ENCODE results near the gene PARD6A. TPM values are rescaled to one million over a fixed set of nuclear protein-coding genes. Genes with fewer than 3 reads are reported as not detected.

The PARD6A gene
- total and polyA plus RNA-seq, 2 of the 4 experiments (the other 2 are of a cell fraction): 0.36 to 0.55 TPM

- H2BK20ac ChIP-seq (ENCODE audit: low read depth, low read length): no peak overlapping the region
- H2BK15ac ChIP-seq (ENCODE audit: low read depth, low read length): no peak overlapping the region
- no peak overlapping the region for H3K9ac ChIP-seq (ENCODE audit: low read depth, low read length)
- no peak for DNase-seq
- no peak overlapping the region for H3K56ac ChIP-seq (ENCODE audit: extremely low read depth, insufficient read depth, low read length)
- H2BK120ac ChIP-seq (ENCODE audit: low read depth, low read length): no peak overlapping the region
- CTCF ChIA-PET: no interaction called here
- no peak overlapping the region for H4K8ac ChIP-seq (ENCODE audit: low read depth in 2 of 2, low read length in 2 of 2)
- no peak overlapping the region for H2AK5ac ChIP-seq (ENCODE audit: low read depth, low read length)
- no peak overlapping the region for H3K4me3 ChIP-seq (ENCODE audit: insufficient read depth, low read depth, low read length)
- H3K23ac ChIP-seq (ENCODE audit: low read depth, low read length): no peak overlapping the region
- no peak overlapping the region for H4K91ac ChIP-seq (ENCODE audit: insufficient read depth, low read depth, low read length)
- H3K14ac ChIP-seq (replicated peaks; ENCODE audit: low read depth, low read length): no peak overlapping the region
- TF ChIP-seq BHLHE40 (IDR thresholded peaks at IDR 0.05; ENCODE audit: low read depth, low read length): no peak
- TF ChIP-seq ELK1 (IDR thresholded peaks at IDR 0.05; ENCODE audit: borderline replicate concordance, low read depth, low read length): no peak
- no peak for TF ChIP-seq MXI1 (IDR thresholded peaks at IDR 0.05; ENCODE audit: borderline replicate concordance, low read depth, low read length)
- no peak for TF ChIP-seq MAFK (IDR thresholded peaks at IDR 0.05; ENCODE audit: low read depth, low read length)
- TF ChIP-seq RAD21 (IDR thresholded peaks at IDR 0.05; ENCODE audit: low read length): no peak
- no peak for TF ChIP-seq CTCF (conservative IDR thresholded peaks at IDR 0.05; ENCODE audit: low read depth, low read length)
- in situ Hi-C loops (cut with MboI; ENCODE audit: low sequenced_read_pairs): no loop called here
- no CpG with 5 or more reads among the region's 2 CpGs for WGBS, 2 experiments (ENCODE audit: extremely low coverage in 2 of 2, insufficient read length in 1 of 2)
- no TSS peak for BruUV-seq (replicated peaks)
- H3K4me2 ChIP-seq (ENCODE audit: low read depth, low read length): no peak overlapping the region
- H3K4me1 ChIP-seq (ENCODE audit: control insufficient read depth, insufficient read depth, low read length): peaks cover 4% of the 10 kb centered on the region; the same call in 1 of the 2 replicates
- no peaks in the 10 kb centered on the region for H3K27me3 ChIP-seq (ENCODE audit: control insufficient read depth, insufficient read depth, low read length)
- intact Hi-C loops (cut with micrococcal nuclease): no loop called here
- dilution Hi-C loops (cut with HindIII; ENCODE audit: low sequenced_read_pairs, unreplicated experiment): no loop called here
- H3K9me1 ChIP-seq (ENCODE audit: insufficient read depth, low read length): peaks cover 4% of the 10 kb centered on the region
- H2BK5ac ChIP-seq (ENCODE audit: low read depth, low read length, poor library complexity, severe bottlenecking): no peak overlapping the region
- no peaks in the 10 kb centered on the region for H3K9me3 ChIP-seq (ENCODE audit: control insufficient read depth, insufficient read depth, low read length)
- POLR2A ChIA-PET (ENCODE audit: unreplicated experiment): no interaction called here
- H3K4ac ChIP-seq (ENCODE audit: low read depth, low read length): no peak overlapping the region
- H3K18ac ChIP-seq (ENCODE audit: low read depth, low read length): no peak overlapping the region
- H3K27ac ChIP-seq (ENCODE audit: insufficient read depth, low read length): no peak overlapping the region
- no peak overlapping the region for H2AK9ac ChIP-seq (replicated peaks; ENCODE audit: low read depth, low read length, poor library complexity)
- no peak overlapping the region for H4K5ac ChIP-seq (ENCODE audit: low read depth, low read length)
- no peaks in the 10 kb centered on the region for H3K36me3 ChIP-seq (ENCODE audit: control insufficient read depth, insufficient read depth, low read length)
- H3K79me1 ChIP-seq (ENCODE audit: low read depth in 1 of 2, low read length in 2 of 2): peaks cover 4 to 46% of the 10 kb centered on the region in 2 experiments
- peaks cover 23% of the 10 kb centered on the region; the same call in 1 of the 2 replicates for H4K20me1 ChIP-seq (ENCODE audit: insufficient read depth, low read length)
- no peak for ATAC-seq (ENCODE audit: low read depth)
- H2AFZ ChIP-seq (replicated peaks; ENCODE audit: low read length, poor library complexity): no peak overlapping the region
Measured at GRCh38 chr16:67703626-67704025, 42.9 kb downstream of the PARD6A start.

All from IMR-90 (cell line).